Activated CD4-positive, alpha-beta T cell treated with anti-CD3 and anti-CD28 coated beads, Interleukin-2, amount 10 ng/mL, durations not matched to agents 7 days and 5 days (primary cell): Measurements from ENCODE around the gene PLEKHO1. TPM values are rescaled to one million over a fixed set of nuclear protein-coding genes. Genes with fewer than 3 reads are reported as not detected.
A peak's percentile ranks its signal among the peaks of the same experiment; 100 is the strongest.

ENCODE experiments used
- CTCF ChIA-PET: fragments of 350-600 bp; sonication (Branson Sonifier 250); formaldehyde crosslinking; loops from one replicate; lab custom pipeline; 2021; ENCODE audit warnings: antibody characterized with exemption; lab: Charles Lee
- POLR2A ChIA-PET: fragments of 350-600 bp; sonication (Branson Sonifier 250); formaldehyde crosslinking; loops from one replicate; lab custom pipeline; 2021; ENCODE audit warnings: antibody characterized with exemption; lab: Charles Lee
- DNase-seq: peaks from one replicate; pipeline ENCODE4 v3.0.0-alpha.2; 2020
- H3K27ac Mint-ChIP-seq: one replicate; pipeline ENCODE4 v1.8.0; 2021; ENCODE audit warnings: mild to moderate bottlenecking, moderate library complexity, mixed read lengths
- H3K27me3 Mint-ChIP-seq: one replicate; pipeline ENCODE4 v1.8.0; 2021; ENCODE audit warnings: mixed read lengths
- H3K36me3 Mint-ChIP-seq: one replicate; pipeline ENCODE4 v1.8.0; 2021; ENCODE audit warnings: low read depth, mixed read lengths
- H3K4me1 Mint-ChIP-seq: one replicate; pipeline ENCODE4 v1.8.0; 2021; ENCODE audit warnings: mixed read lengths
- H3K4me3 Mint-ChIP-seq: one replicate; pipeline ENCODE4 v1.8.0; 2021; ENCODE audit warnings: mild to moderate bottlenecking, moderate library complexity, mixed read lengths
- H3K9me3 Mint-ChIP-seq: one replicate; pipeline ENCODE4 v1.8.0; 2021; ENCODE audit warnings: mixed read lengths
- total RNA-seq, 2 experiments: library from RNA; stranded (reverse); gene quantifications; one replicate each; pipeline ENCODE4 v1.2.3, GENCODE V29; 2021

PLEKHO1 gene, protein sequence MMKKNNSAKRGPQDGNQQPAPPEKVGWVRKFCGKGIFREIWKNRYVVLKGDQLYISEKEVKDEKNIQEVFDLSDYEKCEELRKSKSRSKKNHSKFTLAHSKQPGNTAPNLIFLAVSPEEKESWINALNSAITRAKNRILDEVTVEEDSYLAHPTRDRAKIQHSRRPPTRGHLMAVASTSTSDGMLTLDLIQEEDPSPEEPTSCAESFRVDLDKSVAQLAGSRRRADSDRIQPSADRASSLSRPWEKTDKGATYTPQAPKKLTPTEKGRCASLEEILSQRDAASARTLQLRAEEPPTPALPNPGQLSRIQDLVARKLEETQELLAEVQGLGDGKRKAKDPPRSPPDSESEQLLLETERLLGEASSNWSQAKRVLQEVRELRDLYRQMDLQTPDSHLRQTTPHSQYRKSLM
- 10 to 100 TPM; 65.6 to 67.7 TPM for total RNA-seq

DNA sequence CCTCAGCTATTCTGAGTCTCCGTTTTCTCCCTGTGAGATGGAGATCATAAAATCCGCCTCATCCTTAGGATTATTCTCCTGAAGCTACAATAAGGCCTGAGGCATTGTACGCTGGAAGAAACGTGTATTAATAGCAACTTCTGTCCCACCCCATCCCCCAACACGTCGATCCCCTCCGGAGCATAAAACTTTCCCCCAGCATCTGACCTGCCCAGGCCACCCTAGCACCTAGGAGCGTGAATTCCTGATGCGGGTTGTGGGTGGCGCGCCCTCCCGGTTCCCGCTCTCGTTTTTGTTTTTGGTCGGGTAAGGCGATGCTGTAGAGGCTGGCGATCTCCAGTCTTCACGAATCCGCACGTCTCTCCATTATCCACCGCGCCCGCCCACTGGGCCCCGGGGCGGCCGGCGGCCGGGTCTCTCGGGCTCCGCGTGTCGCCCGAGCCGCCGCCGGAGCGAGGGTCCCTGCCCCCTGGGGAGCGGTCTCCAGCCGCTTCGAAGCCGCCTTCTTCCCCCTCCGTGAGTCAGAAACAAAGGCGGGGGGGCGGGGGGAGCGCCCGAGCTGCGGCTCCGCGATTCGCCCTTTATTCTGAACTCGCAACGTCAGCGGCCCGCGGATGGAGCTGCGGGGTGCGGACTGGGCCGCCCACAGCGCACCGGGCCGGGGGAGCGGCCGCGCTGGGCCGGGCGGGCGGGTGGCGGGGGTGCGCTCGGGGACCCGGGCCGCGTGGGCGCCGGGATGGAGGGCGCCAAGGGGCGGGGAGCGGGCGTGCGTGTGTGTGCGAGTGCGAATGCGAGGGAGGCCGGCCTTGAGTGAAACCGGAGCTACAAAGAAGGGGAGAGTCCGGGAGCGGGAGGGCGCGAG lies at the start of gene PLEKHO1:
TSS of gene PLEKHO1 (plus strand) at position 646 of the 862 bp plus-strand sequence. CDS start 342 bp downstream, outside the sequence.
- POLR2A ChIA-PET: interaction anchor here (1.2 kb wide), 1 partner anchor 10 kb away, joined by 4 read pairs; no protein-coding TSS in a partner anchor
- Mint-ChIP-seq H3K4me3 (peak within 1 kb of the TSS; percentile 88), H3K9me3 (no peaks in the 10 kb centered on the region), H3K36me3 (peaks cover 34% of the 10 kb centered on the region), H3K27me3 (peaks cover 20% of the 10 kb centered on the region), H3K27ac (peak within 1 kb of the TSS; percentile 92), H3K4me1 (peaks cover 68% of the 10 kb centered on the region)
- peak; percentile 80 for DNase-seq
- CTCF ChIA-PET: interaction anchor here (0.9 to 1.5 kb wide), 7 partner anchors 9 to 261 kb away, joined by 3 to 6 read pairs (median 3); a partner anchor contains a TSS

DNA sequence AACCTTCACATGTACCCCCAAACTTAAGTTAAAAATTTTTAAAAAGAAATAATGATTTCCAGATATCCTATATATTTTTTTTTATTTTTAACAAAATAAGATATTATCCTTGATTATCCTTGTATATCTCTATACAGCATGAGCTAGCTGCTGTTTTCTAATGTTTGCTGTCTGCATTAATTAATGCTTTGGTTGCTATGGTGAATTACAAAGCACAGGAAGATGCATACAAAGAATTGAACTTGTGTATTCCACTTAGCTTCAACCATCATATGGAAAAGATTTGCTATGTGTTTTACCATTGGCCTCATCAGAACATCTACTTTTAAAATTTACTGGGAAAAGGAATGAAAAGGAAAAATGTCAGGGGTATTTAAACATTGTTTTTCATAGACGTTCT lies 46.7 kb upstream of the PLEKHO1 start:
- no peaks in the 10 kb centered on the region for H3K27me3 Mint-ChIP-seq
- H3K9me3 Mint-ChIP-seq: peaks cover 9% of the 10 kb centered on the region
- peaks cover 40% of the 10 kb centered on the region for H3K36me3 Mint-ChIP-seq
- DNase-seq: no peak
- H3K4me1 Mint-ChIP-seq: peaks cover 38% of the 10 kb centered on the region
- CTCF ChIA-PET: interaction anchor here (0.5 to 1.3 kb wide), 6 partner anchors 7 to 311 kb away, joined by 3 to 4 read pairs (median 3); no protein-coding TSS in a partner anchor
- H3K4me3 Mint-ChIP-seq: no peak overlapping the region
- H3K27ac Mint-ChIP-seq: no peak overlapping the region
- POLR2A ChIA-PET: no interaction called here

DNA sequence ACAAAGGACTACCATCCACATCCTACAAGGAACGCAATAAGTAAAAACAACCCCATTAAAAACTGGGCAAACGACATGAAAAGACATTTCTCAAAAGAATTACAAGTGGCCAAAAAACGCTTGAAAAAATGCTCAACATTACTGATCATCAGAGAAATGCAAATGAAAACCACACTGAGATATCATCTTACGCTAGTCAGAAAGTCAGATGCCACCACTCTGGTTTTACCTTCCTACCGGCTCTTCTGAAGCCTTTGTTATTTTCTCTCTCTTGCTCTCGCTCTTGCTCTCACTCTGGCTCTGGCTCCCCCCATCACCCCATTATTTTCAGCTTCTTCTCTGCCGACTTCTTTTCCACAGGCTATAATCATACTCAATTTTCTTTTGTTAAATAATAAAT lies 43.4 kb upstream of the PLEKHO1 start:
- CTCF ChIA-PET: interaction anchor here (0.5 kb wide), 1 partner anchor 61 kb away, joined by 4 read pairs; no protein-coding TSS in a partner anchor
- POLR2A ChIA-PET: interaction anchor here (0.6 kb wide), 1 partner anchor 41 kb away, joined by 3 read pairs; no protein-coding TSS in a partner anchor
- Mint-ChIP-seq H3K4me3 (peak overlapping the region; percentile 40), H3K9me3 (peaks cover 8% of the 10 kb centered on the region), H3K36me3 (peaks cover 36% of the 10 kb centered on the region), H3K27me3 (no peaks in the 10 kb centered on the region), H3K27ac (peak overlapping the region; percentile 84), H3K4me1 (peaks cover 65% of the 10 kb centered on the region)
- peak; percentile 39 for DNase-seq

DNA sequence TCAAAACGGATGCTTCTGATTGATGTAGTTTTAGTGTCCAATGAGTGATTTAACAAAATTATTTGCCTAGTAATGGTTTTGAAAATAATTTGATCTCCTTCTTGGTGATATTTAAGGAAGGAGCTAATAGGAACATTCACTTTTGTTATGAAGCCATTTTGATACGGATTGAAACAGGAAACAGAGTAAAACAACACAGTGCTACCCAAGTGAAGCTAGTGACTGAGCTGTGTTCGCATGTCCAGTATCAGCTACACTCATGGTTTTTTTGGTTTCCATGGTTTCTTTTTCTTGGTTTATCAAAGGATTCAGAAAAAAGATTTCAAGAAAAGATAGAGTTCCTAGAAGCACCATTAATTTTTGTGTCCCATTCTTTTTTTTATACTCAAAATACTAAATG lies 40.1 kb upstream of the PLEKHO1 start:
- DNase-seq: peak; percentile 8
- Mint-ChIP-seq H3K4me3 (peak overlapping the region; percentile 68), H3K27ac (peak overlapping the region; percentile 94), H3K36me3 (peaks cover 58% of the 10 kb centered on the region), H3K9me3 (peaks cover 12% of the 10 kb centered on the region), H3K27me3 (no peaks in the 10 kb centered on the region), H3K4me1 (peaks cover 70% of the 10 kb centered on the region)
- POLR2A ChIA-PET: no interaction called here
- CTCF ChIA-PET: interaction anchor here (1.6 kb wide), 1 partner anchor 12 kb away, joined by 3 read pairs; no protein-coding TSS in a partner anchor

DNA sequence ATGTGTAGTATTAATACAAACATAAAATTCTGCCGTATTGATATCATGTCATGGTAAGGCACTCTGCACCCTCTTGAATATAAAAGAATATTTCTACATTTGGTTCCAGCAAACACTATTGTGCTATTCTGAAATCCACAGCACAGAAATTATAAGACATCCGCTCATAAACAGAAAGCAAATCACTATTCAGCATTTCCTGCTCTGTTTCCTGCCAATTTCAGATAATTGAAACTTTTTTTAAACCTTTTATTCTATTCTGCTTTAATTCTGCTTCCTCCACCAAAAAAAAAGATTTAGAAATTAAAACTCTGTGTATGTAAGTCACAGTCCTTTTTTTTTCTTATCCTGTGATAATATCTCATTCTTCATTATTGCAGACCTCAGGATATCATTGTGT lies 39.6 kb upstream of the PLEKHO1 start:
- ChIA-PET CTCF (interaction anchor here (0.6 to 1.6 kb wide), 4 partner anchors 8 to 26 kb away, joined by 3 read pairs; no protein-coding TSS in a partner anchor), POLR2A (no interaction called here)
- Mint-ChIP-seq H3K4me1 (peaks cover 71% of the 10 kb centered on the region), H3K27ac (peak overlapping the region; percentile 94), H3K36me3 (peaks cover 57% of the 10 kb centered on the region), H3K27me3 (no peaks in the 10 kb centered on the region), H3K4me3 (peak overlapping the region; percentile 68), H3K9me3 (peaks cover 13% of the 10 kb centered on the region)
- no peak for DNase-seq

DNA sequence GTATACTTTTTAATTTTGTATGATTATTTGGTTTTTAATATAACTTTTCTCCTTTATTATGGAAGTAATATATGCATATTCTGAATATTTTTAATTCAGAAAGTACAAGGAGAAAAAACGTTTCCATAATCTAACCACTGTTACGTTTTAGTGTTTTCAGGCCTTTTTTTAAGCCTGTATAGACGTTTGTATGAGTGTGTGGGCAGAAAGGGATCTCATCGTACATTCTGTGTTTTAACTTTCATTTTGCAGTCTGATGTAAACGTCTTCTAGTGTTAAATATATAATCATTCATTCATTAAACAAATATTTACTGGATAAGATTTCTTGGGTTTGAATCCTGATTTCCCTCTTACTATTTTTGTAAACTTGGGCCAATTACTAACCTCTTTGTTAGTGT lies 38.0 kb upstream of the PLEKHO1 start:
- ChIA-PET POLR2A (no interaction called here), CTCF (no interaction called here)
- H3K9me3 Mint-ChIP-seq: peaks cover 16% of the 10 kb centered on the region
- peak overlapping the region; percentile 65 for H3K27ac Mint-ChIP-seq
- peaks cover 55% of the 10 kb centered on the region for H3K4me1 Mint-ChIP-seq
- H3K36me3 Mint-ChIP-seq: peaks cover 56% of the 10 kb centered on the region
- H3K27me3 Mint-ChIP-seq: no peaks in the 10 kb centered on the region
- peak overlapping the region; percentile 57 for H3K4me3 Mint-ChIP-seq
- DNase-seq: no peak

DNA sequence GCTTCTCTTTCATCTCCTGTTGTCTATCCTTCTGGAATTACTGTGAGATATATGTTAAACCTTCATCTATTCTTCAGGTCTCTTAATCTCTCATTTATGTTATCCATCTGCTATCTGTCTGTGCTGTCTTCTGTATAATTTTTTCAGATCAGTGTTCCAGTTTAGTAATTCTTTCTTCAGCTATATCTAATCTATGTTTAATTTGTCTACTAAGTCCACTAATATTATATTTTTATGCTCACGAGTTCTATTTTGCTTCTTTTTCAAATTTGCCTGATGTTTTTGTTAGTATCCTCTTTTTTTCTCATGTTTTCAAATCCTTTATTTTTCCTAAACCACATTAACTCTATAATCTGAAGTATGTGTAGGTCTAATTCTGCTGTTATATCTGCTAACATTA lies 34.6 kb upstream of the PLEKHO1 start:
- H3K4me1 Mint-ChIP-seq: peaks cover 22% of the 10 kb centered on the region
- H3K36me3 Mint-ChIP-seq: peaks cover 41% of the 10 kb centered on the region
- H3K9me3 Mint-ChIP-seq: peaks cover 16% of the 10 kb centered on the region
- no peak overlapping the region for H3K4me3 Mint-ChIP-seq
- POLR2A ChIA-PET: interaction anchor here (0.6 kb wide), 1 partner anchor 49 kb away, joined by 3 read pairs; no protein-coding TSS in a partner anchor
- no peak for DNase-seq
- CTCF ChIA-PET: interaction anchor here (1.2 kb wide), 2 partner anchors 10 to 14 kb away, joined by 3 to 4 read pairs; no protein-coding TSS in a partner anchor
- H3K27ac Mint-ChIP-seq: no peak overlapping the region
- no peaks in the 10 kb centered on the region for H3K27me3 Mint-ChIP-seq

DNA sequence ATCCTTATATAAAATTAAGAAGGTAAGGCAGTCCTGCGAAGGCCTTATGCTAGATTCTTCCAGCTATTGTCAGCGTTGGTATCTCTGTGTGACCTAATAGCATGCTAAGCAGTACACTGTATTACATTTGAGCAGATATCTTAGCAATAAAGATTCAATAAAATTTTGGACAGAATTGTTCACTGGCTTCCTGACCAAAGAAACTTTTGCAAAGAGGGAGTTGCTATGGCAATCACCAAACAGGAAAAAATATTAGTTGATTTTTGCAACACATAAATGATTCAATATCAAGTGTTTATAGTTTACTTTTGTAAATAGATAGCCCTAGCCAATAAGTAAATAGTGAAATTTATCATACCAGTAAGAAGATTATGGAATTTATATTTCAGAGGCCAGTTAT lies 31.0 kb upstream of the PLEKHO1 start:
- H3K36me3 Mint-ChIP-seq: peaks cover 26% of the 10 kb centered on the region
- DNase-seq: no peak
- H3K9me3 Mint-ChIP-seq: peaks cover 16% of the 10 kb centered on the region
- CTCF ChIA-PET: interaction anchor here (0.5 kb wide), 1 partner anchor 252 kb away, joined by 4 read pairs; no protein-coding TSS in a partner anchor
- no peaks in the 10 kb centered on the region for H3K27me3 Mint-ChIP-seq
- H3K27ac Mint-ChIP-seq: no peak overlapping the region
- POLR2A ChIA-PET: no interaction called here
- no peak overlapping the region for H3K4me3 Mint-ChIP-seq
- H3K4me1 Mint-ChIP-seq: peaks cover 2% of the 10 kb centered on the region

DNA sequence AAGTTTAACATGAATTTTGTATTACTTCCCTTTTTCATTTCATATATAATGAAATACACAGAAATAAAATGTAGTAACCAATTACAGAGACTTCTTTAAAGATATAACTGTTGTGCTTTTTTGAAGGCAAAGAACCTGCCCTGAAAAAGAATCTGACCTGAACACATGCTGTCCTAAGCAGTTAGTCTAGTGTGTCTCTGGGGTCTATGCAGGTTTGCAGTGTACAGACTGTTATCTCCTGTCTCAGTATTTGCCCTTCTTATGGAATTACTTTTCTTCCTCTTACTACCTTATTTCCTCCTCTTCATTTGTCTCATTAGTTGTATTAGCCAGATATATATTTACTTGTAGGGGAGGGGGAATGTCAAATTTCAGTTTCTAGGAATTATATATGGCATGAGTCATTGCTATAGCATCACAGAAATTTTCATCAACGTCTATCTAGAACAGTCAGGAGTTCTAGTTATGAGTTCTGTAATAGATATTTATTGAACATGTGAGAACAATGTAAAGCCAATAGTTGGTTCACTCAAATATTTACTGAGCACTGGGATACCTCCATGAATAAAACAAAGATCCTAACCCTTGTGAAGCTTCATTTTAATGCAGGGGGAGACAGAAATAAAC lies 28.4 kb upstream of the PLEKHO1 start:
- Mint-ChIP-seq H3K4me3 (no peak overlapping the region), H3K36me3 (peaks cover 5% of the 10 kb centered on the region), H3K4me1 (no peaks in the 10 kb centered on the region), H3K27ac (no peak overlapping the region), H3K9me3 (no peaks in the 10 kb centered on the region), H3K27me3 (no peaks in the 10 kb centered on the region)
- no peak for DNase-seq
- CTCF ChIA-PET: no interaction called here
- POLR2A ChIA-PET: no interaction called here

DNA sequence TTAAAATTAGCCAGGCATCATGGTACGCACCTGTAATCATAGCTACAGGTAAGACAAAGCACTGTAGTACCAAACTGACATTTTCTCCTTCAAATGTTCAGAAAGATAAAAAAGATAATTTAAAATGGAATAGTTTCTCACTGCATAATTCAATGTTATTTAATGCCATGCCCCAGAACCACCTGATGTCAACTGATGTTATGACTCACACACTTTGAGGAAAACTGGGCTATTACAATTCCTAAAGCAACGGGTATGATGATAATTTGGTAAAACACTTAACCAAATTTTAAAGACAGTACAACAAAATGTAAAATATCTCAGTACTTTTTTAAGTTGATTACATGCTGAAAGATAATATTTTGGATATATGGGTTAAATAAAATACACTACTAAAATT lies 22.9 kb upstream of the PLEKHO1 start:
- no peaks in the 10 kb centered on the region for H3K4me1 Mint-ChIP-seq
- no peak for DNase-seq
- CTCF ChIA-PET: no interaction called here
- H3K9me3 Mint-ChIP-seq: no peaks in the 10 kb centered on the region
- no peaks in the 10 kb centered on the region for H3K27me3 Mint-ChIP-seq
- H3K4me3 Mint-ChIP-seq: no peak overlapping the region
- POLR2A ChIA-PET: no interaction called here
- peaks cover 5% of the 10 kb centered on the region for H3K36me3 Mint-ChIP-seq
- H3K27ac Mint-ChIP-seq: no peak overlapping the region

DNA sequence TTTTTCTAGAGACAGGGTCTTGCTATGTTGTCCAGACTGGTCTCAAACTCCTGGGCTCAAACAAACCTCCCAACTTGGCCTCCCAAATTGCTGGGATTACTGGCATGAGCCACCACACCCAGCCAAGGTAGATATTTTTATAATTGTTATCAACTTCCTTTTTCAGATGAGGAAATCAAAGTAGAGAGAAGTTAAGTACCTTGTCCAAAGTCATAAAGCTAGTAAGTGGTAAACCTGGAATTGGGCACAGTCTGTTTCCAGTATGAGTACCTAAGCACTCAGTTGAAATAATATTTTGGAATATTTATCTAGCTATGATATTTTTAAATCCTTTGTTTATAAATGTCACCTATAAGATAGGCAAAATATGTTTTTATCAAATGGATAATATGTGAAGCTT lies 22.3 kb upstream of the PLEKHO1 start:
- peaks cover 2% of the 10 kb centered on the region for H3K36me3 Mint-ChIP-seq
- no peak overlapping the region for H3K4me3 Mint-ChIP-seq
- no peak overlapping the region for H3K27ac Mint-ChIP-seq
- H3K4me1 Mint-ChIP-seq: no peaks in the 10 kb centered on the region
- POLR2A ChIA-PET: interaction anchor here (0.6 kb wide), 1 partner anchor 1040 kb away, joined by 5 read pairs; no protein-coding TSS in a partner anchor
- H3K27me3 Mint-ChIP-seq: no peaks in the 10 kb centered on the region
- CTCF ChIA-PET: interaction anchor here (0.7 to 2.4 kb wide), 5 partner anchors 8 to 23 kb away, joined by 3 to 8 read pairs (median 3); no protein-coding TSS in a partner anchor
- no peak for DNase-seq
- no peaks in the 10 kb centered on the region for H3K9me3 Mint-ChIP-seq

DNA sequence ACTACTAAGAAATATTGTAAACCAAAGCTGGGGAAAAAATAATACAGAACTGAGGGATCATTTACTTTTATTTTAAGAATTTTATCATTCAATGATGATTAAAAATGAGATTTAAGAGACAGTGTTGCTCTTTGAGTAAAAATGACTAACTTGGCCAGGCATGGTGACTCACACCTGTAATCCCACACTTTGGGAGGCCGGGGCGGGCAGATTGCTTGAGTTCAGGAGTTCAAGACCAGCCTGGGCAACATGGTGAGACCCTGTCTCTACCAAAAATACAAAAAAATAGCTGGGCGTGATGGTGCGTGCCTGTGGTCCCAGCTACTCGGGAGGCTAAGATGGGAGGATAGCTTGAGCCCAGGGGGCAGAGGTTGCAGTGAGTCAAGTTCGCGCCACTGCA lies 21.8 kb upstream of the PLEKHO1 start:
- Mint-ChIP-seq H3K4me1 (no peaks in the 10 kb centered on the region), H3K27ac (no peak overlapping the region), H3K9me3 (no peaks in the 10 kb centered on the region), H3K36me3 (peaks cover 1% of the 10 kb centered on the region), H3K27me3 (no peaks in the 10 kb centered on the region), H3K4me3 (no peak overlapping the region)
- ChIA-PET CTCF (interaction anchor here (0.6 to 2.4 kb wide), 6 partner anchors 8 to 44 kb away, joined by 3 to 8 read pairs (median 3); no protein-coding TSS in a partner anchor), POLR2A (no interaction called here)
- no peak for DNase-seq
